IPS-18a (cell line): ENCODE results near the gene RAB11B.

Source experiments
- H3K27ac ChIP-seq: one replicate; pipeline ENCODE4 v1.5.1; 2013; ENCODE audit warnings: low read length
- H3K27me3 ChIP-seq: one replicate; pipeline ENCODE4 v1.6.1; 2013; ENCODE audit warnings: mild to moderate bottlenecking, low read length; ENCODE audit not compliant: control insufficient read depth, insufficient read depth
- H3K36me3 ChIP-seq: one replicate; pipeline ENCODE4 v1.6.1; 2013; ENCODE audit warnings: low read depth, low read length; ENCODE audit not compliant: control insufficient read depth
- H3K4me1 ChIP-seq: one replicate; pipeline ENCODE4 v1.6.1; 2013; ENCODE audit warnings: low read depth, low read length; ENCODE audit not compliant: control insufficient read depth
- H3K4me3 ChIP-seq: one replicate; pipeline ENCODE4 v1.5.1; 2013; ENCODE audit warnings: low read length
- H3K9ac ChIP-seq: one replicate; pipeline ENCODE4 v1.6.1; 2013; ENCODE audit warnings: mild to moderate bottlenecking, low read length, moderate library complexity
- H3K9me3 ChIP-seq: one replicate; pipeline ENCODE4 v1.6.1; 2013; ENCODE audit warnings: low read depth, low read length; ENCODE audit not compliant: control insufficient read depth

The RAB11B gene

GRCh38 chr19:8388612-8388958, 1.6 kb upstream of the RAB11B start:
- H3K36me3 ChIP-seq, result no peaks in the 10 kb centered on the region
- peaks cover 4% of the 10 kb centered on the region for H3K4me1 ChIP-seq
- no peak overlapping the region for H3K9ac ChIP-seq
- H3K27me3 ChIP-seq, result no peaks in the 10 kb centered on the region
- H3K27ac ChIP-seq, result no peak overlapping the region
- H3K9me3 ChIP-seq, result no peaks in the 10 kb centered on the region
- no peak overlapping the region for H3K4me3 ChIP-seq

GRCh38 chr19:8390617-8390981, 439 bp downstream of the RAB11B start:
- Histone ChIP-seq H3K9me3 (no peaks in the 10 kb centered on the region), H3K4me1 (peaks cover 4% of the 10 kb centered on the region), H3K9ac (peak overlapping the region; percentile 99), H3K27me3 (no peaks in the 10 kb centered on the region), H3K4me3 (peak overlapping the region; percentile 91), H3K36me3 (no peaks in the 10 kb centered on the region), H3K27ac (peak overlapping the region; percentile 92)

DNA sequence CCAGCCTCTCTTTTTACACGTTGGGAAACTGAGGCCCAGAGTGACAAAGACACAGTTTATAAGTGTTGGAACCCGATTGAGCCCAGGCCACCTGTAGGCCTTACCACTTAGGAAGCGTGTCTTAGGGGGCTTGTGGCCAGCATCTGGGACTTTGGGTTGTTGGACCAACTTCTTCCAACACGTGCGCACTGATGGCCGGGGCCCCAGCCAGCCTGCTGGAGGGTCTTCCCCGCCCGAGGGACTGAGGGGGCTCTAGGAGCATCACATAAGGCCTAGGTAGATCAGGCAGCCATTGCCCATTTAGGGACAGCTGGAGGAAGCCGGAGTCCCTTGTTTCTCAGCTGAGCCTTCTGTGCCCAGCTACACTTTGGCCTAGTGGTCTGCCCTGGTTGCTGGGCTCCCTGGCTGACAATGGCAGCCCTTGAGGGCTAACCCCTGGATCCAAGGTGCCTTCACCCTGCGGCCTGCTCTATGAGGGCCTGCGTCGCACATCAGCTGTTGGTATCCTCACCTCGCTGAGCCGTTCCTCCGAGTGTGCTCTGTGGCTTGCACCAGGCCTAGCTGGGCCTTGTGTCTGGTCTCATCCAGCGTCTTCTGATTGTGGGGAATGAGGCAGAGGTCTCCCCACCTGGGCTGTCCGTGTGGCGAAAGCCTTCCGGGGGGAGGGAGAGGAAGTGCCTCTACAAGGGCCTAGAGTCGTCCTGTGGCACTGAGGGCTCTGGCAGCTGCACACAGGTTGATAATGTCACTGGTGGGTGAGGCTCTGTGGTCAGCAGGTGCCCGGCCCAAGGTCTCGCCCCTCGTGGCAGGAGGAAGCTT, 1.2 kb downstream of the RAB11B start:
- Histone ChIP-seq H3K36me3 (no peaks in the 10 kb centered on the region), H3K27me3 (no peaks in the 10 kb centered on the region), H3K9me3 (no peaks in the 10 kb centered on the region), H3K4me1 (peaks cover 4% of the 10 kb centered on the region), H3K9ac (no peak overlapping the region), H3K27ac (no peak overlapping the region), H3K4me3 (peak overlapping the region; percentile 48)

DNA sequence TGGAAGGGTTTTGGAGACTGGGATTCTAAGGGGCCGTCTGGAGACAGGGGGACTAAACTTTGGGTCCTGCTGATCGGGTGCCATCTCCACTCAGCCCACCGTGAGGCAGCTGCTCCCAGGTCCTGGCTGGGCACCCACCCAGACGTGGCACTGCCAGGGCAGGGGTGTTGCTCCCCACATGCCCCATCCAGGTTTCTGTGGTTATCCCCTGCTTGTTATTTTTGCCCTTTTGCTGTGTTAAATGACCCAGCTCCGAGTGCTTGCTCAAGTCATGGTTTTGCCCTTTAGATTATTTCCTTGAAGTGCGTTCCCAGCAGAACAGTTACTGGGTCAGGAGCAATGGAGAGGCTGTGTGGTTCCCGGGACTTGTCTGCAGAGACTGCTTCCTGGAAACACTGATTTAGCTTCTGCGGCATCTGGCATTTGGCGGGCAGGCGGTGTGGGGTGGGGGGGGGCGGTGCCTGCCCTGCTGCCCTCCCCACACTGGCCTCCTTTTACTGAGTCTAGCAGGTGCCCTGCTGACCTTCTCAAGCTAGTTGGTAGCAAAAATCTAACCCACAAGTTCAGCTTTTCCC, 1.9 kb downstream of the RAB11B start:
- no peaks in the 10 kb centered on the region for H3K27me3 ChIP-seq
- H3K36me3 ChIP-seq, result no peaks in the 10 kb centered on the region
- no peak overlapping the region for H3K9ac ChIP-seq
- no peaks in the 10 kb centered on the region for H3K9me3 ChIP-seq
- H3K27ac ChIP-seq, result no peak overlapping the region
- no peak overlapping the region for H3K4me3 ChIP-seq
- peaks cover 4% of the 10 kb centered on the region for H3K4me1 ChIP-seq

DNA sequence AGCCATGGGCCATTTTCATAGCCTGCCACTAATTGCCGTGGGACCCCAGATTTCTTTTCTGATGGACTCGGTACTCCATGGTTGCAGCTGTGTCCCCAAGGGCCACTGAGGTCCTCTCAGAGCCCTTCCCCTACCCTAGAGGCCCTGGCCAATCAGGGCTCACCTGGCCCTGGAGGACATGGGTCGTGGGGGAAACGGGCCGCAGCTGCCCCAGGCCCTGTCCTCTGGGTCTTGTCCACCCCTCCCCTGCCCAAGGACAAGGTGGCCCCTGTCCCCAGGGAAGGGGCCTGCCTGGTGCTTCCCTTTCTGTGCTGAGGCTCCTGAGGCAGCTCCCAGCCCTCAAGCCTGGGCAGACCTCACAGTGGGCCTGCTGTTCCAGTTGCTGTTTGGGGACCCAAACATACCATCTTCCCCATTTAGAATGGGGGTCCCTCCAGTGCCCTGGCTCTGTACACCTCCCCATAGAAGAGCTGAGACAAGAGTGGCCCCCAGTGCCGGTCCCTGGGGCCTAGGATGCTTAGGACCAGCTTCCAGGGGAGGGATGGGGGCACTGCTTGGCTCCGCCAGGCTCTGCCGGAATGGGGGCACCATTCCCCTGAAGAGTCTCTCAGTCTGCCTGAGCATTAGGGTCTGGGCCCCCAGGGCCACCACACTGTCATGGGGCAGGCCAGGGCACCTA, 3.2 kb downstream of the RAB11B start:
- no peak overlapping the region for H3K9ac ChIP-seq
- H3K4me3 ChIP-seq, result no peak overlapping the region
- no peaks in the 10 kb centered on the region for H3K27me3 ChIP-seq
- no peak overlapping the region for H3K27ac ChIP-seq
- H3K4me1 ChIP-seq, result peaks cover 4% of the 10 kb centered on the region
- H3K36me3 ChIP-seq, result no peaks in the 10 kb centered on the region
- H3K9me3 ChIP-seq, result no peaks in the 10 kb centered on the region

- no peak overlapping the region for H3K4me3 ChIP-seq
- H3K27ac ChIP-seq, result no peak overlapping the region
- no peaks in the 10 kb centered on the region for H3K27me3 ChIP-seq
- H3K9me3 ChIP-seq, result no peaks in the 10 kb centered on the region
- no peak overlapping the region for H3K9ac ChIP-seq
- H3K36me3 ChIP-seq, result no peaks in the 10 kb centered on the region
- H3K4me1 ChIP-seq, result peaks cover 4% of the 10 kb centered on the region
These were observed 3.7 kb downstream of the RAB11B start for GRCh38 chr19:8393871-8394250.

- no peak overlapping the region for H3K4me3 ChIP-seq
- H3K9me3 ChIP-seq, result no peaks in the 10 kb centered on the region
- H3K27ac ChIP-seq, result no peak overlapping the region
- H3K4me1 ChIP-seq, result peaks cover 4% of the 10 kb centered on the region
- no peak overlapping the region for H3K9ac ChIP-seq
- H3K36me3 ChIP-seq, result no peaks in the 10 kb centered on the region
- H3K27me3 ChIP-seq, result no peaks in the 10 kb centered on the region
These were observed 5.5 kb downstream of the RAB11B start for GRCh38 chr19:8395621-8396082.

DNA sequence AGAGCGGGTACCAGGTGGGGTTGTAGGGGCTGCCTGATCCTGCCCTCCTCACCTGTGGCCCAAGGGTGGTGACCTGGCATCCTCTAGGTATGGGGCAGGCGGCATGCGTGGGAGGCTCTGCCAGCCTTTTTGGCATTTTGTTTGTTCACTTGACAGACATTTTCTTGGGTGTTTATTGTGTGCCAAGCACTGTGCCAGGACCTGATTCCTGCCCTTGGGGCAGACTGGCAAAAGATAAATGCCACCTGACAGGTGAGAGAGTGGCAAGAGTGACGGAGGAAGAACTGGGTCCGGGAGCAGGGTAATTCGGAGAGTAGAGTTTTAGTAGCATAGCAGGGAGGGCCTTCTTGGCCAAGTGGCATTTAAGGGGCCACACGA, 6.0 kb downstream of the RAB11B start:
- Histone ChIP-seq H3K36me3 (no peaks in the 10 kb centered on the region), H3K27ac (no peak overlapping the region), H3K9ac (no peak overlapping the region), H3K4me1 (peaks cover under 1% of the 10 kb centered on the region), H3K4me3 (no peak overlapping the region), H3K27me3 (no peaks in the 10 kb centered on the region), H3K9me3 (no peaks in the 10 kb centered on the region)

GRCh38 chr19:8396563-8397203, 6.5 kb downstream of the RAB11B start:
- no peaks in the 10 kb centered on the region for H3K36me3 ChIP-seq
- H3K9ac ChIP-seq, result no peak overlapping the region
- H3K27me3 ChIP-seq, result no peaks in the 10 kb centered on the region
- H3K4me1 ChIP-seq, result no peaks in the 10 kb centered on the region
- no peaks in the 10 kb centered on the region for H3K9me3 ChIP-seq
- H3K4me3 ChIP-seq, result no peak overlapping the region
- H3K27ac ChIP-seq, result no peak overlapping the region

GRCh38 chr19:8397271-8397670, 7.1 kb downstream of the RAB11B start:
- Histone ChIP-seq H3K9ac (no peak overlapping the region), H3K4me1 (no peaks in the 10 kb centered on the region), H3K27ac (no peak overlapping the region)

DNA sequence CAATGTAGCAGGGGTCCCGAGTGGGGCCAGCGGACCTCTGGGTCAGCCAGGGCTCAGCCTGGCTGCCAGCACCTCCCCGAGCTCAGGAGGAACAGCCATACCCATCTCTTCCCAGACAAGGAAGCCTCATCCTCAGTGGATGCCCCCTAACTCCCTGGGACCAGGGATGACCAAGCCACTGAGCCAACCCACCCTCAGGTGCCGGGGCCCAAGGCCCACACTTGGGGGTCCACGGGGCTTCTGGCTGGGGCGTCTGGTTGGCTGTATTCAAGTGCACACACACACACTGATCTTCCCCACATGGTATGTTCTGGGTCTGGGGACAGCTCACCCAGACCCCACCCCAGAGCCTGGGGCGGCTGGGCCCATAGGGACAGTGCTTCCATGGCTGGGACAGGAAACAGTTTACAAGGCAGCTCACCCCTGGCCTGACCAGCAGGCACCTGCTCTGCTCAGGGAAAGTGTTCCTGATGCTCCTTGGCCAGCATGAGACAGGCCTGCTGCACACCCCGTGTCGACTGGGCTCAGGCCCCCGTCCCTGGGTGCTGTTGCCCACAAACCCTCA, 7.7 kb downstream of the RAB11B start:
- H3K27me3 ChIP-seq, result no peaks in the 10 kb centered on the region
- no peak overlapping the region for H3K27ac ChIP-seq
- H3K4me1 ChIP-seq, result no peaks in the 10 kb centered on the region
- H3K9me3 ChIP-seq, result no peaks in the 10 kb centered on the region
- H3K36me3 ChIP-seq, result peaks cover 2% of the 10 kb centered on the region
- no peak overlapping the region for H3K4me3 ChIP-seq
- H3K9ac ChIP-seq, result no peak overlapping the region

More at GRCh38 chr19:8397271-8397670, 7.1 kb downstream of the RAB11B start:
- no peaks in the 10 kb centered on the region for H3K9me3 ChIP-seq
- no peak overlapping the region for H3K4me3 ChIP-seq
- H3K27me3 ChIP-seq, result no peaks in the 10 kb centered on the region
- H3K36me3 ChIP-seq, result no peaks in the 10 kb centered on the region
